Type B pancreatic cell (in vitro differentiated cells): ENCODE results near the gene CCNH. TPM values are rescaled to one million over a fixed set of nuclear protein-coding genes. Genes with fewer than 3 reads are reported as not detected.
A peak's percentile ranks its signal among the peaks of the same experiment; 100 is the strongest.

Source experiments
- DNase-seq: peaks from one replicate; pipeline ENCODE4 v3.0.0; 2021; ENCODE audit warnings: mixed read lengths; ENCODE audit not compliant: unreplicated experiment; ENCODE audit errors: extremely low spot score
- H3K27ac Mint-ChIP-seq: 2 replicates; pipeline ENCODE4 v1.8.0; 2021; ENCODE audit warnings: mild to moderate bottlenecking, mixed read lengths
- H3K27me3 Mint-ChIP-seq: 2 replicates; pipeline ENCODE4 v1.8.0; 2021; ENCODE audit warnings: mixed read lengths
- H3K36me3 Mint-ChIP-seq: 2 replicates; pipeline ENCODE4 v1.8.0; 2021; ENCODE audit warnings: mixed read lengths
- H3K4me1 Mint-ChIP-seq: one replicate; pipeline ENCODE4 v1.8.0; 2021; ENCODE audit warnings: mixed read lengths; ENCODE audit not compliant: unreplicated experiment
- H3K4me3 Mint-ChIP-seq: 2 replicates; pipeline ENCODE4 v1.8.0; 2021; ENCODE audit warnings: mild to moderate bottlenecking, mixed read lengths
- H3K9me3 Mint-ChIP-seq: 2 replicates; pipeline ENCODE4 v1.8.0; 2021; ENCODE audit warnings: mixed read lengths
- total RNA-seq: library from RNA; stranded (reverse); gene quantifications from 2 replicates; pipeline ENCODE4 v1.2.1, GENCODE V29; 2021; ENCODE audit warnings: low replicate concordance
- TF ChIP-seq, protein P1 (sequence below): fragments of 200-600 bp; sonication (generic); conservative IDR thresholded peaks from 2 replicates; pipeline ENCODE4 v1.5.0; 2021; ENCODE audit warnings: antibody characterized with exemption, mild to moderate bottlenecking

Gene CCNH
- total RNA-seq, 1 donor from 2014 or later, result 34.1 TPM

GRCh38 chr5:87411973-87412629, 629 bp downstream of the CCNH start:
- no peak for DNase-seq
- peak overlapping the region; percentile 94 for H3K27ac Mint-ChIP-seq

GRCh38 chr5:87411586-87411972, 1.2 kb downstream of the CCNH start:
- H3K4me3 Mint-ChIP-seq, result peak overlapping the region; percentile 98
- peaks cover 16% of the 10 kb centered on the region for H3K4me1 Mint-ChIP-seq
- no peak for DNase-seq
- peaks cover 3% of the 10 kb centered on the region for H3K27me3 Mint-ChIP-seq
- TF ChIP-seq, protein P1, sequence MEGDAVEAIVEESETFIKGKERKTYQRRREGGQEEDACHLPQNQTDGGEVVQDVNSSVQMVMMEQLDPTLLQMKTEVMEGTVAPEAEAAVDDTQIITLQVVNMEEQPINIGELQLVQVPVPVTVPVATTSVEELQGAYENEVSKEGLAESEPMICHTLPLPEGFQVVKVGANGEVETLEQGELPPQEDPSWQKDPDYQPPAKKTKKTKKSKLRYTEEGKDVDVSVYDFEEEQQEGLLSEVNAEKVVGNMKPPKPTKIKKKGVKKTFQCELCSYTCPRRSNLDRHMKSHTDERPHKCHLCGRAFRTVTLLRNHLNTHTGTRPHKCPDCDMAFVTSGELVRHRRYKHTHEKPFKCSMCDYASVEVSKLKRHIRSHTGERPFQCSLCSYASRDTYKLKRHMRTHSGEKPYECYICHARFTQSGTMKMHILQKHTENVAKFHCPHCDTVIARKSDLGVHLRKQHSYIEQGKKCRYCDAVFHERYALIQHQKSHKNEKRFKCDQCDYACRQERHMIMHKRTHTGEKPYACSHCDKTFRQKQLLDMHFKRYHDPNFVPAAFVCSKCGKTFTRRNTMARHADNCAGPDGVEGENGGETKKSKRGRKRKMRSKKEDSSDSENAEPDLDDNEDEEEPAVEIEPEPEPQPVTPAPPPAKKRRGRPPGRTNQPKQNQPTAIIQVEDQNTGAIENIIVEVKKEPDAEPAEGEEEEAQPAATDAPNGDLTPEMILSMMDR, result no peak
- H3K36me3 Mint-ChIP-seq, result peaks cover 7% of the 10 kb centered on the region
- peak overlapping the region; percentile 94 for H3K27ac Mint-ChIP-seq
- no peaks in the 10 kb centered on the region for H3K9me3 Mint-ChIP-seq

More at GRCh38 chr5:87411973-87412629, 629 bp downstream of the CCNH start:
- Mint-ChIP-seq H3K36me3 (peaks cover 7% of the 10 kb centered on the region), H3K4me3 (peak overlapping the region; percentile 98), H3K9me3 (no peaks in the 10 kb centered on the region), H3K27me3 (peaks cover 3% of the 10 kb centered on the region), H3K4me1 (peaks cover 16% of the 10 kb centered on the region)
- TF ChIP-seq, protein P1, result no peak

DNA sequence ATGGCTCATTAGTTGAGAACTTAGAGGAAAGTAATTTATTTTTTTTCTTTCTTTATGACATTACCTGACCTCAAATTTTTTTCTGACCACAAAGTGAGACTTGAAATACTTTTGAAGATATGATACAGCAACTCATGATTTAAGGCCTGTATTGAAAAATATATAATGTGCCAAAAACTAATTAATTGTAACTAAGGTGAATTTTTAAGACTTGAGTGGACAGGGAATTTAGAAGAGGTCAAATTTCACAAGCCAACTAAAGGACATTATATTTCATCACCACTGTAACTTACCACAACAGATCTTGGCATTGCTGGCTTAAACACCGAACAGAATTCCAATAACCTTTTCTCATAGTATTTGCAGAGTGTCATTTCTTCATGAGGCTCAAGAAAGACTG, 1.8 kb downstream of the CCNH start:
- Mint-ChIP-seq H3K4me1 (peaks cover 16% of the 10 kb centered on the region), H3K4me3 (peak overlapping the region; percentile 85), H3K9me3 (no peaks in the 10 kb centered on the region), H3K27me3 (peaks cover 3% of the 10 kb centered on the region), H3K36me3 (peaks cover 12% of the 10 kb centered on the region), H3K27ac (peak overlapping the region; percentile 14)
- TF ChIP-seq, protein P1, result no peak
- no peak for DNase-seq

GRCh38 chr5:87408204-87408603, 4.5 kb downstream of the CCNH start:
- TF ChIP-seq, protein P1, result no peak
- Mint-ChIP-seq H3K36me3 (peaks cover 20% of the 10 kb centered on the region), H3K9me3 (no peaks in the 10 kb centered on the region), H3K27ac (no peak overlapping the region), H3K4me1 (peaks cover 15% of the 10 kb centered on the region), H3K27me3 (peaks cover 3% of the 10 kb centered on the region), H3K4me3 (no peak overlapping the region)
- no peak for DNase-seq

DNA sequence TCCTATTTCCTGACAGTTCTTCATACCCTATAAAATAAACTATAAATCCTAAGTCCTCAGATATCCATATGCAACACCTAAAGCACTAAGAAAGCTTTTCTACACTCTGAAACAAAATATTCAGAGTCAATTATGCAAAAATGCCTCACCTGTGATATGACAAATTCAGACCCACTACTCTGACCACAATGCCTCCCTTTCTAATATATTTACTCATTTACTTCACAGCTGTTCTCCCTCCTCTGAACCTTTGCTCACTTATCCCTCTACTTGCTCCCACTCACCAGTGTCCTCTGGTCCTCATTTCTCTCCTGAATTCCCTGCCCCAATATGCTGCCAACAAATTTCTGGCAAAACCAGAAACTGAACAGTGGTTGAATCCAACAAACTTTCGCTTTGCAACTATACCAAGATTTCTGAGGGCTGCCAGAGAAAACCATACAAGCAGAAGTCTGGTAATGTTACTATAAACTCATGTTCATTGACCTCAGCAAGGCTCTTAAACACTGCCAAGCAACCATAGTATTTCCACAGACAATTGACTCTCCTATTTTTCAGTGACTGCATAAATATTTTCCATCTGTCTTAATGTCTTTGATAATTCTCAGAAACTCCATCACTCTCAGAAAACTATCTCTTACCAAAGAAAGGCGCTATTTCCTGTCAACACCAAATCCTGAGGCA, 7.1 kb downstream of the CCNH start:
- no peaks in the 10 kb centered on the region for H3K27me3 Mint-ChIP-seq
- H3K4me3 Mint-ChIP-seq, result no peak overlapping the region
- TF ChIP-seq, protein P1, result no peak
- DNase-seq, result no peak
- H3K27ac Mint-ChIP-seq, result peak overlapping the region; percentile 61
- H3K4me1 Mint-ChIP-seq, result no peaks in the 10 kb centered on the region
- H3K9me3 Mint-ChIP-seq, result no peaks in the 10 kb centered on the region
- H3K36me3 Mint-ChIP-seq, result peaks cover 34% of the 10 kb centered on the region
